Measurements from ENCODE around the gene MEGF11. TPM values are rescaled to one million over a fixed set of nuclear protein-coding genes. Genes with fewer than 3 reads are reported as not detected.

MEGF11 gene
- total and polyA plus RNA-seq, 10 donors = 0.02 to 0.61 (median 0.23) TPM; not detected in 4

- intact Hi-C loops (cut with DNase I; ENCODE audit: low total_unique reads) = no loop called here
Observed at GRCh38 chr15:66276546-66276945, 23.0 kb upstream of the MEGF11 start.

GRCh38 chr15:66275352-66275751, 21.8 kb upstream of the MEGF11 start:
- H3K27me3 ChIP-seq (replicated peaks in 1 of 7) = no peaks in the 10 kb centered on the region
- no peaks in the 10 kb centered on the region for H3K36me3 ChIP-seq
- intact Hi-C loops (cut with DNase I; ENCODE audit: low total_unique reads) = no loop called here
- no peak overlapping the region for H3K27ac ChIP-seq
- no peaks in the 10 kb centered on the region for H3K9me3 ChIP-seq
- H3K4me3 ChIP-seq = no peak overlapping the region
- H3K4me1 ChIP-seq = no peaks in the 10 kb centered on the region
- TF ChIP-seq POLR2A (IDR thresholded peaks at IDR 0.05) (no peak), CTCF (IDR thresholded peaks at IDR 0.05 in 8 of 11, conservative IDR thresholded peaks at IDR 0.05 in 3 of 11) (no peak), POLR2AphosphoS5 (IDR thresholded peaks at IDR 0.05) (no peak)
- no peak for DNase-seq

More at GRCh38 chr15:66276546-66276945, 23.0 kb upstream of the MEGF11 start:
- Histone ChIP-seq H3K4me1 (no peaks in the 10 kb centered on the region), H3K27ac (no peak overlapping the region), H3K9me3 (no peaks in the 10 kb centered on the region), H3K36me3 (no peaks in the 10 kb centered on the region), H3K4me3 (no peak overlapping the region), H3K27me3 (replicated peaks in 1 of 7) (no peaks in the 10 kb centered on the region)
- WGBS, 5 donors = 89 to 94% (median 92%) methylated on average over 3 of the region's 3 CpGs
- no peak for DNase-seq
- no peak for TF ChIP-seq POLR2A (IDR thresholded peaks at IDR 0.05)
- no peak for TF ChIP-seq CTCF (IDR thresholded peaks at IDR 0.05 in 8 of 11, conservative IDR thresholded peaks at IDR 0.05 in 3 of 11)
- TF ChIP-seq POLR2AphosphoS5 (IDR thresholded peaks at IDR 0.05) = no peak

GRCh38 chr15:66270932-66271331, 17.4 kb upstream of the MEGF11 start:
- intact Hi-C loops (cut with DNase I; ENCODE audit: low total_unique reads) = no loop called here
- DNase-seq = no peak

More at GRCh38 chr15:66270932-66271331, 17.4 kb upstream of the MEGF11 start:
- H3K27me3 ChIP-seq (replicated peaks in 1 of 7) = no peaks in the 10 kb centered on the region
- H3K27ac ChIP-seq = no peak overlapping the region
- H3K9me3 ChIP-seq = no peaks in the 10 kb centered on the region
- WGBS, 5 donors = 59 to 79% (median 61%) methylated on average over 6 of the region's 6 CpGs
- no peaks in the 10 kb centered on the region for H3K36me3 ChIP-seq
- no peak for TF ChIP-seq POLR2A (IDR thresholded peaks at IDR 0.05)
- no peak for TF ChIP-seq CTCF (IDR thresholded peaks at IDR 0.05 in 8 of 11, conservative IDR thresholded peaks at IDR 0.05 in 3 of 11)
- no peak for TF ChIP-seq POLR2AphosphoS5 (IDR thresholded peaks at IDR 0.05)
- H3K4me3 ChIP-seq = no peak overlapping the region
- no peaks in the 10 kb centered on the region for H3K4me1 ChIP-seq
